ENCODE results near the gene SPTBN5. TPM values are rescaled to one million over a fixed set of nuclear protein-coding genes. Genes with fewer than 3 reads are reported as not detected.

The SPTBN5 gene
- total RNA-seq, 4 donors from 2014 or later = 0.17 to 1.2 (median 0.68) TPM

DNA sequence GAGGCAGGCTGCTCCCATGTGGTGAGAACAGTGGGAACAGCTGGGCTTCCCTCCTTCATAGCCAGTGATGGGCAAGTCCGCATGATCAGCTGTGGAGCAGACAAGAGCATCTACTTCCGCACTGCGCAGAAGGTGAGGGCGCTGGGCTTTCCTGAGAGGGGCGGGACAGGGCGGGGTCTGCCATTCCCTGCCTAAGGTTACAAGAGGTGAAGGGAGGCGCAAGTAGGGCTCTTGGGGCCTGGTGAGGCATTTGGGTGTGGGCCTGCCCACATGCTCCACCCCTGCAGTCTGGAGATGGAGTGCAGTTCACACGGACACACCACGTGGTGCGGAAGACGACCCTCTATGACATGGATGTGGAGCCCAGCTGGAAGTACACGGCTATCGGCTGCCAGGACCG, 76.5 kb downstream of the SPTBN5 start:
- TF ChIP-seq POLR2A (IDR thresholded peaks at IDR 0.05; ENCODE audit: low read depth) = no peak
- TF ChIP-seq POLR2AphosphoS5 (IDR thresholded peaks at IDR 0.05) = no peak
- TF ChIP-seq, protein P1, sequence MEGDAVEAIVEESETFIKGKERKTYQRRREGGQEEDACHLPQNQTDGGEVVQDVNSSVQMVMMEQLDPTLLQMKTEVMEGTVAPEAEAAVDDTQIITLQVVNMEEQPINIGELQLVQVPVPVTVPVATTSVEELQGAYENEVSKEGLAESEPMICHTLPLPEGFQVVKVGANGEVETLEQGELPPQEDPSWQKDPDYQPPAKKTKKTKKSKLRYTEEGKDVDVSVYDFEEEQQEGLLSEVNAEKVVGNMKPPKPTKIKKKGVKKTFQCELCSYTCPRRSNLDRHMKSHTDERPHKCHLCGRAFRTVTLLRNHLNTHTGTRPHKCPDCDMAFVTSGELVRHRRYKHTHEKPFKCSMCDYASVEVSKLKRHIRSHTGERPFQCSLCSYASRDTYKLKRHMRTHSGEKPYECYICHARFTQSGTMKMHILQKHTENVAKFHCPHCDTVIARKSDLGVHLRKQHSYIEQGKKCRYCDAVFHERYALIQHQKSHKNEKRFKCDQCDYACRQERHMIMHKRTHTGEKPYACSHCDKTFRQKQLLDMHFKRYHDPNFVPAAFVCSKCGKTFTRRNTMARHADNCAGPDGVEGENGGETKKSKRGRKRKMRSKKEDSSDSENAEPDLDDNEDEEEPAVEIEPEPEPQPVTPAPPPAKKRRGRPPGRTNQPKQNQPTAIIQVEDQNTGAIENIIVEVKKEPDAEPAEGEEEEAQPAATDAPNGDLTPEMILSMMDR (IDR thresholded peaks at IDR 0.05) = no peak
- no peak for TF ChIP-seq EP300 (IDR thresholded peaks at IDR 0.05)
- Histone ChIP-seq H3K4me1 (no peaks in the 10 kb centered on the region), H3K27ac (replicated peaks in 1 of 4) (no peak overlapping the region), H3K27me3 (no peaks in the 10 kb centered on the region), H3K36me3 (peaks cover 57 to 100% (median 96%) of the 10 kb centered on the region in 4 donors), H3K9me3 (no peaks in the 10 kb centered on the region), H3K4me3 (no peak overlapping the region)
- 79% methylated on average over 7 of the region's 14 CpGs for WGBS
- no peak for DNase-seq (ENCODE audit: extremely low spot score)
- intact Hi-C loops (cut with DNase I) = loop anchor here (10.0 kb wide), 2 partner anchors 213 to 263 kb away; partner anchors contain the start of gene TYRO3

- H3K27me3 ChIP-seq = no peaks in the 10 kb centered on the region
- 94% methylated on average over 9 of the region's 9 CpGs for WGBS
- TF ChIP-seq EP300 (IDR thresholded peaks at IDR 0.05) = no peak
- no peak for TF ChIP-seq POLR2AphosphoS5 (IDR thresholded peaks at IDR 0.05)
- no peak for TF ChIP-seq POLR2A (IDR thresholded peaks at IDR 0.05; ENCODE audit: low read depth)
- TF ChIP-seq, protein P1 (IDR thresholded peaks at IDR 0.05) = no peak
- no peak for DNase-seq (ENCODE audit: extremely low spot score)
- H3K4me3 ChIP-seq = no peak overlapping the region
- H3K9me3 ChIP-seq = no peaks in the 10 kb centered on the region
- no peak overlapping the region for H3K27ac ChIP-seq (replicated peaks in 1 of 4)
- intact Hi-C loops (cut with DNase I) = loop anchor here (10.0 kb wide), 2 partner anchors 212 to 262 kb away; partner anchors contain the start of gene TYRO3
- peaks cover 0 to 2% (median under 1%) of the 10 kb centered on the region in 4 donors for H3K4me1 ChIP-seq
- H3K36me3 ChIP-seq = peaks cover 51 to 100% (median 96%) of the 10 kb centered on the region in 4 donors
These were observed 77.1 kb downstream of the SPTBN5 start for GRCh38 chr15:41816788-41817187.

GRCh38 chr15:41814534-41814933, 79.3 kb downstream of the SPTBN5 start:
- Histone ChIP-seq H3K36me3 (peaks cover 38 to 78% (median 74%) of the 10 kb centered on the region in 4 donors), H3K27ac (replicated peaks in 1 of 4) (no peak overlapping the region), H3K4me3 (no peak overlapping the region), H3K9me3 (no peaks in the 10 kb centered on the region), H3K27me3 (no peaks in the 10 kb centered on the region), H3K4me1 (peaks cover 6 to 23% (median 13%) of the 10 kb centered on the region in 4 donors)
- 90% methylated on average over 5 of the region's 5 CpGs for WGBS
- no peak for TF ChIP-seq POLR2AphosphoS5 (IDR thresholded peaks at IDR 0.05)
- TF ChIP-seq, protein P1 (IDR thresholded peaks at IDR 0.05) = no peak
- no peak for TF ChIP-seq EP300 (IDR thresholded peaks at IDR 0.05)
- no peak for TF ChIP-seq POLR2A (IDR thresholded peaks at IDR 0.05; ENCODE audit: low read depth)
- DNase-seq (ENCODE audit: extremely low spot score) = no peak
- intact Hi-C loops (cut with DNase I) = loop anchor here (10.0 kb wide), 2 partner anchors 210 to 260 kb away; partner anchors contain the start of gene TYRO3

DNA sequence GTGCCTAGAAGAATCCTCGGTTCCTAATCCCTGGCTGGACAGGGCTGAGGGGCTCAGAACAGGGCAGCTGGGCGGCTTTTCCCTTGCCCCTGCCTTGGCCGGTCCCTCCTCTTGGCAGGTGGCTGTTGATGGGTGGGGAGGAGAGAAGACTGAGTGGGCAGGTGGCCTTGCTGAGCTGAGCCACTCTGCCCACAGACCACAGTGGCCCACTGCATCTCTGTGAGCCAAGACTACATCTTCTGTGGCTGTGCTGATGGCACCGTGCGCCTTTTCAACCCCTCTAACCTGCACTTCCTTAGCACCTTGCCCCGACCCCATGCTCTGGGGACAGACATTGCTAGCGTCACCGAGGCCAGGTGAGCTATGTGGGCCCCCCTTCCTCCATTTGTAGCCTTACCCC, 80.4 kb downstream of the SPTBN5 start:
- Histone ChIP-seq H3K9me3 (no peaks in the 10 kb centered on the region), H3K4me1 (peaks cover 6 to 33% (median 14%) of the 10 kb centered on the region in 4 donors), H3K36me3 (peaks cover 27 to 67% (median 63%) of the 10 kb centered on the region in 4 donors), H3K27me3 (no peaks in the 10 kb centered on the region), H3K27ac (replicated peaks in 1 of 4) (no peak overlapping the region), H3K4me3 (no peak overlapping the region)
- 88% methylated on average over 8 of the region's 8 CpGs for WGBS
- no peak for TF ChIP-seq EP300 (IDR thresholded peaks at IDR 0.05)
- TF ChIP-seq, protein P1 (IDR thresholded peaks at IDR 0.05) = no peak
- TF ChIP-seq POLR2AphosphoS5 (IDR thresholded peaks at IDR 0.05) = no peak
- no peak for TF ChIP-seq POLR2A (IDR thresholded peaks at IDR 0.05; ENCODE audit: low read depth)
- intact Hi-C loops (cut with DNase I) = loop anchor here (10.0 kb wide), 2 partner anchors 209 to 259 kb away; partner anchors contain the start of gene TYRO3
- DNase-seq (ENCODE audit: extremely low spot score) = no peak

All from esophagus muscularis mucosa (tissue), 4 donors.